Measurements from ENCODE around the gene RASSF9. TPM values are rescaled to one million over a fixed set of nuclear protein-coding genes. Genes with fewer than 3 reads are reported as not detected.

RASSF9 gene
- total RNA-seq, 1 donor, result 0.43 TPM

DNA sequence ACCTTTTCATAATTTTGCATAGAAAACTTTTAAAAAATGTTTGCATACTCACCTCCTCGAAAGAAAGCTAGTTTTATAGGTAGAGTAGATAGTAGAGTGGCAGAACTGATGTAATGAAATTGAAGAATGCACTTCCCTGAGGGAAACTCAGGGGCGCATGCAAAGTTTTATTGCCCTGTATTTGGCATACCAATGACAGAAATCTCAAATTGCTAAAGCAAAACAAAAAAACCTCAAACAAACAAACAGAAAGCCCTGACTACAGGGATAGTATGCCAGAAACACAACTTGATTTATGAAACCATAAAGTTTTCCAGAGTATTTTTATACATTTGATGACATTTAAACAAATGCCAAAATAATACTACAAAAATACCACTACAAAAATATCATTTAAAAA lies 1.8 kb downstream of the RASSF9 start:
- DNase-seq (ENCODE audit: low read depth), result peak; percentile 7
- H3K4me3 ChIP-seq (ENCODE audit: low read depth, low read length), result no peak overlapping the region
- TF ChIP-seq, protein P1, sequence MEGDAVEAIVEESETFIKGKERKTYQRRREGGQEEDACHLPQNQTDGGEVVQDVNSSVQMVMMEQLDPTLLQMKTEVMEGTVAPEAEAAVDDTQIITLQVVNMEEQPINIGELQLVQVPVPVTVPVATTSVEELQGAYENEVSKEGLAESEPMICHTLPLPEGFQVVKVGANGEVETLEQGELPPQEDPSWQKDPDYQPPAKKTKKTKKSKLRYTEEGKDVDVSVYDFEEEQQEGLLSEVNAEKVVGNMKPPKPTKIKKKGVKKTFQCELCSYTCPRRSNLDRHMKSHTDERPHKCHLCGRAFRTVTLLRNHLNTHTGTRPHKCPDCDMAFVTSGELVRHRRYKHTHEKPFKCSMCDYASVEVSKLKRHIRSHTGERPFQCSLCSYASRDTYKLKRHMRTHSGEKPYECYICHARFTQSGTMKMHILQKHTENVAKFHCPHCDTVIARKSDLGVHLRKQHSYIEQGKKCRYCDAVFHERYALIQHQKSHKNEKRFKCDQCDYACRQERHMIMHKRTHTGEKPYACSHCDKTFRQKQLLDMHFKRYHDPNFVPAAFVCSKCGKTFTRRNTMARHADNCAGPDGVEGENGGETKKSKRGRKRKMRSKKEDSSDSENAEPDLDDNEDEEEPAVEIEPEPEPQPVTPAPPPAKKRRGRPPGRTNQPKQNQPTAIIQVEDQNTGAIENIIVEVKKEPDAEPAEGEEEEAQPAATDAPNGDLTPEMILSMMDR (IDR thresholded peaks at IDR 0.05; ENCODE audit: insufficient read depth, low read depth, low read length), result no peak

DNA sequence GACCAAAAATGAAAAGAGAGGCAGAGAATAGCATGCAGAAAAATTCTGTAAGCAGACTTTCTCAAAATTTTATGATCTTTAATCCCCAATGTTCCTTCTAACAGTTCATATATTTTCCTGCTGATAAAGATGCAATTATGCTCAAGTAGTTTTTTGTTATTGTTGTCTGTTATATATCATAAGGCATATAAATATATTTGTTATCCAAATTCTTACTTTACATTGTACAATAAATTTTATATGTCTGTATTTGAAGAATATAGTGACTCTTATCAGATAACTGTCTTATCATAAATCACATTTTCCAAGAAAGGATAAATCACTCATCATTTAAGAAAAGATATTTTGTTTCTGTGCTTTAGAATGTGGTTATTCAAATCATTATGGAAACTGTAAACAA lies 2.6 kb downstream of the RASSF9 start:
- TF ChIP-seq, protein P1 (IDR thresholded peaks at IDR 0.05; ENCODE audit: insufficient read depth, low read depth, low read length), result no peak
- DNase-seq (ENCODE audit: low read depth), result no peak
- no peak overlapping the region for H3K4me3 ChIP-seq (ENCODE audit: low read depth, low read length)

DNA sequence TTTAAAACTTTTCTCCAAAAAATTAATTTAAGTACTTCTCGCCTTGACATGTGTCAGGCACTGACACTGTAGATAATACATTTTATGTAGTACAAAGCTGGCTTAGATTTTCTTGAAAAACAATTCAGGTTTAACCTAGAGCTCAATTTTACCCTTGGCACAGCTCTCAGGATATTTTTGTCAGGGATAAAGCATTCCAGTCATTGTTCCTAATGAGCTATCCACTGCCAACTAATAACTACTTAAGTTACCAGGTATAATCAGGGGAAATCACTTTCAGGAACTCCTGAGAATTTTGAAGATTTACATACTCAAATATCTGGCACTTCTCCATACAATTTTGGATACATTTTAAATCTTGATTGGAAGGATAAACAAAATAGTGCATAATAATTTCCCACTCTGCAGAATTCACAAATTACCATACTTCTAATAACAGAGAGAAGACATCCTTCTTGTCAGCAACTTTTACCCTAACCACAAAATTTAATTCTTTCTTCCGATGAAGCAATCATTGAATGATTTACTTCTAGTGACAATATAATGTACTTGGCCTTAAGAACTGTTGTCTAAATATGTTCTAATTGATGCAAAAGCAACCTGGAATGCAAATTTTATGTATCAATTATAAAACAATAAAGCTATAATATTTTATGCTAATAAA lies 4.8 kb downstream of the RASSF9 start:
- H3K4me3 ChIP-seq (ENCODE audit: low read depth, low read length), result no peak overlapping the region
- DNase-seq (ENCODE audit: low read depth), result no peak
- TF ChIP-seq, protein P1 (IDR thresholded peaks at IDR 0.05; ENCODE audit: insufficient read depth, low read depth, low read length), result no peak

DNA sequence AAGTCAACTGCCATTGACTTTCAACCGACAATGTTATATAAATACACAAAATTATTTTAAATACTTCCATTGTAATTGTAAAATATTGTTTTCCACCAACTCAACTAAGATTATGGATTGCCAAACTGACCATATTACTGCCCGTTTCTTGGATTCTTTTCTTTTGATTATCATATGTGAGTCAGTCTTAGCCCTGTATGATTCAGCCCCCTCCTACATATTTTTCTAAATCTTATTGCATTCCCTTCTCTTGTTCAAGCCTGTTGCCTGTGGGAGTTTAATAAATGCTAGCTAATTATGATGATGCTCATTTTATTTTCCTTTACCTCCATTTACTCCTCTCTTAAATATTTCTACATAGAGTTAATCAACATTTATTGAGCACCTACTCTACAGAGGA lies 6.8 kb downstream of the RASSF9 start:
- TF ChIP-seq, protein P1 (IDR thresholded peaks at IDR 0.05; ENCODE audit: insufficient read depth, low read depth, low read length), result no peak
- H3K4me3 ChIP-seq (ENCODE audit: low read depth, low read length), result no peak overlapping the region
- no peak for DNase-seq (ENCODE audit: low read depth)

DNA sequence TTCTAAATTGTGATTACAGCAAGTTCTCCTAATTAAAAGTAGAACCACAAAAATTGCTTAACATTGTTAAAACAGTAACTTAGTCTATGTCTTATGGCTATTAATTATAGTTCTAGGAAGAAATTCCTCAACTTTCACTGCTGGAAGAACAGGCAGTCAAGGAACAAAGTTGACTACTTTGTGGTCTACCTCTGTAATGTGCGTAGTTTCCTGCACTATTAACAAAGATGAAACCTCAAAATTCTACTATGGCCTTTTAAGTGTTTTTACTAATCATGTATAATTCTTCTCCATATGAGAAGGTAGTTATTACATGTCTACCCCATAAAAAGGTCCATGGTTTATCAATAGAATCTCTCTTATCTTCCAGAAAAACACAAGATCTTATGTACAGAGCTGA lies 7.6 kb downstream of the RASSF9 start:
- TF ChIP-seq, protein P1 (IDR thresholded peaks at IDR 0.05; ENCODE audit: insufficient read depth, low read depth, low read length), result no peak
- no peak for DNase-seq (ENCODE audit: low read depth)
- no peak overlapping the region for H3K4me3 ChIP-seq (ENCODE audit: low read depth, low read length)

DNA sequence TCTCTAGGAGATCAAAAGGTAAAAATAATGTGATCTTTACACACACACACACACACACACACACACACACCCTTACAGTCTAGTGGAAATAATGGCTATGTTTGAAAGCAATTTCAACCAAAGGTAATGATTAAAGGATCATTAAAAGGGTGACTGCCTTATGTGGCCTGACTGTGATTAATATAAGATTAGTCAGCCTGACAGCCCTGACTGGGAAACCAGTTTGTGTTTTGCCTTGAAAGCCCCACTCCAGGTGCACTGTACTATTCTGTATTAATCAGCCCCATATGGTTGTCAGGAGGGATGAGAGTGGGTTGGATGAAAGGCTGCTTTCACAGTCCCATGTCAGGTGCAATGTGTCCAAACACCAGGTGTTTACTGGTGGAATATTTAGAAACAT lies 10.5 kb downstream of the RASSF9 start:
- TF ChIP-seq, protein P1 (IDR thresholded peaks at IDR 0.05; ENCODE audit: insufficient read depth, low read depth, low read length), result no peak
- DNase-seq (ENCODE audit: low read depth), result no peak
- H3K4me3 ChIP-seq (ENCODE audit: low read depth, low read length), result no peak overlapping the region

All from fibroblast of villous mesenchyme (primary cell).